Immature natural killer cell (primary cell): Measurements from ENCODE around the gene MKNK1. TPM values are rescaled to one million over a fixed set of nuclear protein-coding genes. Genes with fewer than 3 reads are reported as not detected.

ENCODE experiments used
- DNase-seq, 3 donors: peaks; one replicate each; pipeline ENCODE4 v3.0.0; 2022; ENCODE audit warnings: mixed read lengths in 1 of 3
- H3K27ac Mint-ChIP-seq, 6 donors: one replicate each; pipeline ENCODE4 v1.8.0; 2020; ENCODE audit warnings: mixed read lengths in 6 of 6, mild to moderate bottlenecking in 5 of 6, inconsistent platforms in 4 of 6, moderate library complexity in 3 of 6
- H3K27me3 Mint-ChIP-seq, 3 donors: one replicate each; pipeline ENCODE4 v1.8.0; 2020 to 2021; ENCODE audit warnings: low read depth in 3 of 3, mild to moderate bottlenecking in 3 of 3, mixed read lengths in 3 of 3, moderate library complexity in 3 of 3, inconsistent platforms in 1 of 3
- H3K36me3 Mint-ChIP-seq, 3 donors: one replicate each; pipeline ENCODE4 v1.8.0; 2020; ENCODE audit warnings: mixed read lengths in 3 of 3, inconsistent platforms in 2 of 3, mild to moderate bottlenecking in 2 of 3
- H3K4me1 Mint-ChIP-seq, 2 donors: one replicate each; pipeline ENCODE4 v1.8.0; 2020; ENCODE audit warnings: inconsistent platforms in 2 of 2, mild to moderate bottlenecking in 2 of 2, mixed read lengths in 2 of 2, moderate library complexity in 1 of 2
- H3K4me3 Mint-ChIP-seq, 5 donors: one replicate each; pipeline ENCODE4 v1.8.0; 2020; ENCODE audit warnings: mild to moderate bottlenecking in 5 of 5, mixed read lengths in 5 of 5, inconsistent platforms in 3 of 5, moderate library complexity in 3 of 5
- H3K9me3 Mint-ChIP-seq, 6 donors: one replicate each; pipeline ENCODE4 v1.8.0; 2020; ENCODE audit warnings: mild to moderate bottlenecking in 6 of 6, mixed read lengths in 6 of 6, inconsistent platforms in 4 of 6, moderate library complexity in 3 of 6
- polyA plus RNA-seq, 3 donors: library from polyadenylated mRNA; unstranded; fragments of 300-500 nt; fragmentation: Illumina TruSeq; gene quantifications; one replicate each; pipeline ENCODE4 v1.2.3, GENCODE V29; 2021

The MKNK1 gene
- polyA plus RNA-seq, 3 donors from 2014 or later = 23.2 to 35.7 (median 27.6) TPM

DNA sequence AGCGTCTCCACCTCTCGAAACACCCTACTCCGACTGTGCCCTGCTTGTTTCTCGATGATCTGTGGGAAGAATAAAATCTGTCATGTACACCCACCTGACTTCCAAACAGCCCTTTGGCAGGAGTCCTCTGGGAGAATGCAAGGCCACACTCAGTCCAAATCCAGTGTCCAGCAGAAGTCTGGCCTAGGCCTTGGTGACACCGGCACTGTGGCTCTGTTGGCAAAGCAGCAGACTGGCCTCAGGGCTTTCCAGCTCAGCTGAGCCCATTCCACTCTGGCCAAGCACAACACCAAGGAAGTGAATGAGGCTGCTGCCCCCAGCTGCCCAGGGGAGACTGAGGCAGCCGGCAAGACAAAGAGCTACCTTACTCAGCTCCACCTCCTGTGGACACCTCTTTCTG is 27.5 kb downstream of the MKNK1 start:
- Mint-ChIP-seq H3K27me3 (peaks cover 0 to 2% (median 0%) of the 10 kb centered on the region in 3 donors), H3K27ac (no peak overlapping the region), H3K9me3 (no peaks in the 10 kb centered on the region), H3K4me3 (no peak overlapping the region), H3K4me1 (peaks cover 15 to 19% of the 10 kb centered on the region in 2 donors), H3K36me3 (peaks cover 21 to 48% (median 30%) of the 10 kb centered on the region in 3 donors)
- no peak for DNase-seq

DNA sequence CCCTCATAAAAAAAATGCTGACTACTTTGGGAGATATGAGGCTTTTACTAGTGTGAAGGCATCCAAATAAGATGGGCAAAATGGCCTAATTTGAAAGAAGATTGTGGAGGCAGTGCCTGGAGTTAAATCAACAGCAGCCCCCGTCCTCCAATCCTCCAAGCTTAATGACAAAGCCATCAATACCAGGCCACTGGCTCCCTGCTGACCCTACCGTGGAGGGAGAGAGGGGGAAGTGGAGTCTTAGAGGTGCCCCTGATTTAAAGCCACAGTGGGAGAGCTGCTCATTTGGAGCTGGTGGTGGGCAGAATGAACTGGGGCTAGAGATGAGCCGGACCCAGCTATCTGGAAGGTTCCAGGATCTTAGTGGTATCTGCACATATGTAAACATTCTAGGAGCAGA is 28.3 kb downstream of the MKNK1 start:
- DNase-seq = no peak
- Mint-ChIP-seq H3K4me1 (peaks cover 8 to 11% of the 10 kb centered on the region in 2 donors), H3K27me3 (peaks cover 0 to 2% (median 0%) of the 10 kb centered on the region in 3 donors), H3K27ac (no peak overlapping the region), H3K9me3 (no peaks in the 10 kb centered on the region), H3K36me3 (peaks cover 17 to 47% (median 30%) of the 10 kb centered on the region in 3 donors), H3K4me3 (no peak overlapping the region)

DNA sequence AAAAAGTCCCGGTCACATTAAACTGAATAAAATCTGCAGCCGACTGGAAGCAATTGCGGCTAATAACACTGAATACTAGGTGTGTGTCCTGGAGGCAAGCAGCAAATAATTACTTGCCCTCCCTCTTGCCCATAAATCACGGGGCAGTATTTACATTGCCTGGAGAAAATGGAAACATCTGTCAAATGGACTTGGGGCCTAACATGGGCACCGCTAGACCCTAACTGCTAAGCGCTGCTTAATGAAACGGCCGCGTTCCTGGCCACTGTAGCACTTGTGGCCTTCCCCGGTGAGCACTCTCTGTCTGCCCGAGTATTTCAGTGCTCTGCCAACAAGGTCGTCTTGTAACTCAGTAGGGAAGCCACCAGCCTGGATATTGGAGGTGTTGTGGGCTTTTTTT is 28.8 kb downstream of the MKNK1 start:
- Mint-ChIP-seq H3K36me3 (peaks cover 13 to 45% (median 30%) of the 10 kb centered on the region in 3 donors), H3K27me3 (peaks cover 0 to 2% (median 0%) of the 10 kb centered on the region in 3 donors), H3K27ac (no peak overlapping the region), H3K4me1 (peaks cover 3 to 6% of the 10 kb centered on the region in 2 donors), H3K4me3 (no peak overlapping the region), H3K9me3 (no peaks in the 10 kb centered on the region)
- no peak for DNase-seq

DNA sequence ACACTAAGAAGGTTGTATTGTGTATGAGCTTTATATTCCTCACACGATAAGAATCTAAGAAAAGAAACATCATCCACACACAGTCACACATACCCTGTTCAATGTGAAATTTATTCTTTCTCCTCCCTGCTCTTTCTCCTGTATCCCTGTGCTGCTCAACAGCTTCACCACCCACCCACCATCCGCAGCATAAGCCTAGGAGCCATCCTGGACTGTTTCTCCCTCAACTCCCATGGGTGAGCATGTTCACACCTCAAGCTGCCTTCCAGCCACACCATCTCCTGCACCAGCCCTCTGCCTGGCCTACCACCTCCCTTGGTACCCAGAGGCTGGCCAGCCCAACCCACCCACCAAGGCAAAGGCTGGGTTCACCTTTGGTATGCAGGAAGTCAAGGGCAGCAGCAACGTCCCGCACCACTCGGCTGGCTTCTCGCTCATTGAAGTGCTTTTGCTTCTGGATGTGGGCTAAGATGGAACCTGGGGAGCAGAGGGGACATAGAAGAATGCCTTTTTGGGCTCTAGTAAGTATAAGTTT is 32.3 kb downstream of the MKNK1 start:
- Mint-ChIP-seq H3K27ac (peak overlapping the region in 1 of 6 donors; percentile 77), H3K36me3 (peaks cover 15 to 40% (median 34%) of the 10 kb centered on the region in 3 donors), H3K27me3 (peaks cover 0 to 2% (median 2%) of the 10 kb centered on the region in 3 donors), H3K9me3 (no peaks in the 10 kb centered on the region), H3K4me3 (no peak overlapping the region), H3K4me1 (no peaks in the 10 kb centered on the region)
- no peak for DNase-seq

DNA sequence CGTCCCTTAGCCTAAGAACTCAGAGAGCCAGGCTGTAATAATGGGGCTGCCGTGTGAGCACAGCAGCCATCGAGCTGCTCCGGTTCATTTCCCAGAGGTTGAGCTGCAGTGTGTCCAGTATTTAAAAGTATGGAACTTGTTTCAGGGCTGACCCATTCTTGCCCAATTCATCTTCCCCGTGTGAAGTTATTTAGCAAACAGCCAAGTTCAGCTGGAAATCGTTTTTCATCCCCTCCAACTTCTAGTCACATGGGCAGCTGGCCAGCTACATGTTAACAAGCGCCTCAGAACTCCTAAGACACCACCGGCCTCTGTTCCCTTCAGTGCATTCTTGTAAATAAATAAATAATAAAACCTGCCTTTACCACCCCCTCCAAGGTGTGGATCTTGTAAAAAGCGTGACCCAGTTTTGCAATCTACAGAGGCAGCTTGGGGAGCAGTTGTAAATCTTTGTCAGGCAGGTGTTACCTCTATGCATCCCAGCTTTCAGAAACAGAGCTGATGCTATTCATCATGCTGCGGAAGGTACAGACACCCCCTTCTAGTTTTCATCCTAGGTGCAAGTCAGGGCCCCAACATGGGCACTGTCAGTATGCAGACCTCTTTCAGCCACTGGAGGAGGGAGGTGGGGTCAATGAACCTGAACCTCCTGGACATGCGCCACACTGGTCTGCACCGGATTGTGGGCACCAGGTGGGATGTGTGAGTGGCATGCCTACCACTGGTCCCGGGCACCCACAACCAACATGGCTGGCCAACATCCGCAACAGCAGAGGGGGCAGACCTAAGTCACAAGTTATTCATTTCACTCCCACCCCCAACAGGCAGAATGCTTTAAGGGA is 34.0 kb downstream of the MKNK1 start:
- DNase-seq = no peak
- H3K27ac Mint-ChIP-seq = no peak overlapping the region
- H3K9me3 Mint-ChIP-seq = no peaks in the 10 kb centered on the region
- peaks cover 0 to 2% (median 2%) of the 10 kb centered on the region in 3 donors for H3K27me3 Mint-ChIP-seq
- no peaks in the 10 kb centered on the region for H3K4me1 Mint-ChIP-seq
- H3K4me3 Mint-ChIP-seq = no peak overlapping the region
- H3K36me3 Mint-ChIP-seq = peaks cover 16 to 38% (median 34%) of the 10 kb centered on the region in 3 donors

DNA sequence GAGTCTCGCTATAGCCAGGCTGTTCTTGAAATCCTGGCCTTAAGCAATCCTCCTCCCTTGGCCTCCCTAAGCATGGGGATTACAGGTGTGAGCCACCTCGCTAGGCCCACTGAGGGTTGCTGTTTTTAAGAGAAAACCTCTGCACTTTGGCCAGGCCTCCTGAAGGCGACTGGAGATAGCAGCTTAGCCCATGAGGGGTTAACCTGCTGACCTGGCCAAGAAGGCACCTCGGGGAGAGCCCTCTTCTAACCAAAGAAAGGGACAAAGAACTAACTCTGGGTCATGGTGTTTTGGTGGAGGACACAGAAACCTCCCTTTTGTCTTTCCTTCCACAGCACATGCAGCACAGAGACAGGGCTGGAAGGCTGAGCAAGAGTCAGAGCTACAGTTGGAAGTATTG is 35.0 kb downstream of the MKNK1 start:
- peaks cover 21 to 34% (median 31%) of the 10 kb centered on the region in 3 donors for H3K36me3 Mint-ChIP-seq

DNA sequence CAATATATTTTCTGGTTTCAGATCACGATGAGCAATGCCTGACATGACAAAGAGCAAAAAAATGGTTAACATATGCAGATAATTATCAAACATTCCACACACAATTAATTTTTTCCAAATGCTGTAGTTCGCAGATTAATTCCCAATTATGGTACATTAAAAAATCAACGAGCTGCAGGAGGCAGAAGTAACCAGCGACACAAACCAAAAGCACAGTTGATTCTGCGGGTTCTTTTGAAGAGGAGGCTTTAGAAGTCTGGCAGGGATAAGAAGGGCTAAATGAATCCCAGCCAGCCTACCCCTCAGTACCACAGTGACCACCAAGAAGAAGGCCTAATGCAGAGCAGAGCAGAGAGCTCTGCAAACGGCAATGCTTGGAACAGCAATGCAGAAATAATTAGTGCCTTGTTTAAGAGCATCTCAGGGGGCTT is 35.6 kb downstream of the MKNK1 start:
- H3K9me3 Mint-ChIP-seq = no peaks in the 10 kb centered on the region
- H3K36me3 Mint-ChIP-seq = peaks cover 25 to 34% (median 29%) of the 10 kb centered on the region in 3 donors
- no peak overlapping the region for H3K27ac Mint-ChIP-seq
- H3K4me1 Mint-ChIP-seq = no peaks in the 10 kb centered on the region
- no peak overlapping the region for H3K4me3 Mint-ChIP-seq
- H3K27me3 Mint-ChIP-seq = peaks cover 0 to 2% (median 2%) of the 10 kb centered on the region in 3 donors
- no peak for DNase-seq

More for the DNA sequence above, 35.0 kb downstream of the MKNK1 start:
- Mint-ChIP-seq H3K9me3 (no peaks in the 10 kb centered on the region), H3K27ac (peak overlapping the region in 1 of 6 donors; percentile 36), H3K4me3 (no peak overlapping the region), H3K4me1 (no peaks in the 10 kb centered on the region), H3K27me3 (peaks cover 0 to 2% (median 2%) of the 10 kb centered on the region in 3 donors)
- DNase-seq = no peak

DNA sequence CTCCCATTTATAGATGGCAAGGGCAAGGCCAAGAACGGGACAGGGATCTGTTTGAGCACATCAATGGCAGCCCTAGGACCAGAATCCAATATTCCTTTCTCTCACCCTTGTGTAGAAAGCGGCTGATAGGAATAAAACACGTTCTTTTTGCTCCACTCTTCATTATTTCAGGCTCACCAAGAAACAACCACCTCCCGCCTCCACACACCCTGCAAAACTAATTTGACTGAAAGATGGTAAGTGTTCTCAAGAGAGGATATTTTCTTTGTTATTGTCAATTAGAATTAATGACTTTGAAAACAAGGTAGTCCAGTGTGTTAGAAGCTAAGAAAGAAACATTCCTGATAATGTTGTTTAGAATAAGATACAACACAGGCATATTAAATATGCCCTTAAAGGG is 40.7 kb downstream of the MKNK1 start:
- no peaks in the 10 kb centered on the region for H3K4me1 Mint-ChIP-seq
- H3K9me3 Mint-ChIP-seq = no peaks in the 10 kb centered on the region
- H3K36me3 Mint-ChIP-seq = peaks cover 34 to 58% (median 40%) of the 10 kb centered on the region in 3 donors
- H3K27ac Mint-ChIP-seq = peak overlapping the region in 1 of 6 donors; percentile 7
- no peak for DNase-seq
- no peak overlapping the region for H3K4me3 Mint-ChIP-seq
- peaks cover 0 to 2% (median 0%) of the 10 kb centered on the region in 3 donors for H3K27me3 Mint-ChIP-seq

DNA sequence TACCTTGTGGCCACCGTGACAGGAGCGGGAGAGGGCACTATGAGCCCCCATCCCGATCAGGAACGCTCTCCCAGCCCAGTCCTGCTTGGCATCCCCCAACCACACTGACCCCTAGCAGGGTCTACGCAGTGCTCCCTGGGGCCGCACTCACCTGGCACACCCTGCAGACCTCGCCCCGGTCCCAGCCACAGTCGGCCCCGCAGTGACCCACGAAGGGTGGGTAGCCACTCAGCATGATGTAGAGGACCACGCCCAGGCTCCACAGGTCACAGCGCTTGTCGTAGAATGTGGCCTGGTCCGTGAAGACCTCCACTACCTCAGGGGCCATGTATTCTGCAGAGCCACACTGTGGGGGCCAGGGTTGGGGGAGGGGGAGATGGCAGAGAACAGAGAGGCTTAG is 41.6 kb downstream of the MKNK1 start:
- no peak for DNase-seq
- Mint-ChIP-seq H3K27me3 (peaks cover 0 to 2% (median 0%) of the 10 kb centered on the region in 3 donors), H3K4me3 (no peak overlapping the region), H3K36me3 (peaks cover 34 to 57% (median 39%) of the 10 kb centered on the region in 3 donors), H3K4me1 (no peaks in the 10 kb centered on the region), H3K9me3 (no peaks in the 10 kb centered on the region), H3K27ac (no peak overlapping the region)

DNA sequence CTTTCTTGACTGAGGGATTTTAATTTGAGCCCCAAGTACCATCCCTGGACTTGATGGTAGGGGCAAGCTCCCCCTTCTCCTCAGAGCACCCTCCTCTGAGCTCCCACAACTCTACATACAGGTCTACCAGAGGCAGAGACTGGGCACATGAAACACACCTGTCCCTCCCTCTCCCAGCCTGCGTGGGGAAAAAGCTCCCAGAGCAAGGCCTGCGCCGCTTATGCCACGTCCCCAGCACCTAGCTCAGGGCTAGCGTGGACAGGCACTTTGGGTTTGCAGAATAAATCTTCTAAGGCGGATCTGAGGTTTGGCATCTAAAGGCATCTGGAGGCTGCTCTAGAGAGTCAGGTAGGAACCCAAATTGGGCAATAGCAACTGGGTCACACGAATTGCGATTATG is 45.1 kb downstream of the MKNK1 start:
- peak overlapping the region in 1 of 6 donors; percentile 40 for H3K27ac Mint-ChIP-seq
- H3K4me1 Mint-ChIP-seq = no peaks in the 10 kb centered on the region
- H3K36me3 Mint-ChIP-seq = peaks cover 21 to 40% (median 26%) of the 10 kb centered on the region in 3 donors
- no peak overlapping the region for H3K4me3 Mint-ChIP-seq
- H3K27me3 Mint-ChIP-seq = peaks cover 0 to 2% (median 0%) of the 10 kb centered on the region in 3 donors
- no peak for DNase-seq
- no peaks in the 10 kb centered on the region for H3K9me3 Mint-ChIP-seq

DNA sequence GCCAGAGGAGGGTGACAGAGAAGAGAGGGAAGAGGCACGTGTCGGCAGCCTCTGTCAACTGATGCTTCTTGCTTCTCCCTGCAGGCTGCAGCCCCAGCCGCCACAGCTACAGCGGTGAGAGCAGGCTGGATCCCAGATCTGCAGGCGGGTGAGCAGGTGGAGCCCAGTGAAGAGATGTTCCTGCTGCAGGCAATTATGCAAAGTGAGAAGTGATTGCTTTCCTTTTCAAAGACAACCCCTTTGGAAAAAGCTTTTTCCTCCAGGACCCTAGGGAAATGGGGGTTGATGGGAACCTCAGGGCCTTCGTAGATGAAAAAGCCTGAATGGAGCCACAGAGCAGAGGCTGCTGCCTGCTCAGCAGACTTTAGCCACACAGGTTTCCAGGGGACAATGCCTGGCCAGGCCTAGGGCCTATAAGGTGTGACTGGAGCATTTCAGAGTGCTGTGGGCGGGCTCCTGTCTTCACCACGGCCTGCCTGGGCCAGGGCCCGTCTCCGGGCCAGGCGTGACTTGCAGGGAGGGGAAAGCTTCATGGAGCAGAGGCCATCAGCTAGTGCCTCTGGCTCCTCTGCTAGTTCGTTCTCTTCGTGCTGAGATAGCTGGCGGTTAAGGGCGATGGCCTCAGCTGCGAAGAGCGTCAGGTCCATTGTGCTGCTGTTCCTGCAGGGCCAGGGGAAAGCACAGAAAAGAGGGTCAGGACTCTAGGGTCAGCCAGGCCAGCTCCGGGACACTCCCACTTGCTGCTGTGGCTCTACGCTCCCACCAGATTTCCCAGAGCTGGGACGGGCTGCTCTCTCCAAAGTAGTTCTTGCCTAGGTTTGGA is 45.7 kb downstream of the MKNK1 start:
- H3K9me3 Mint-ChIP-seq = no peaks in the 10 kb centered on the region

DNA sequence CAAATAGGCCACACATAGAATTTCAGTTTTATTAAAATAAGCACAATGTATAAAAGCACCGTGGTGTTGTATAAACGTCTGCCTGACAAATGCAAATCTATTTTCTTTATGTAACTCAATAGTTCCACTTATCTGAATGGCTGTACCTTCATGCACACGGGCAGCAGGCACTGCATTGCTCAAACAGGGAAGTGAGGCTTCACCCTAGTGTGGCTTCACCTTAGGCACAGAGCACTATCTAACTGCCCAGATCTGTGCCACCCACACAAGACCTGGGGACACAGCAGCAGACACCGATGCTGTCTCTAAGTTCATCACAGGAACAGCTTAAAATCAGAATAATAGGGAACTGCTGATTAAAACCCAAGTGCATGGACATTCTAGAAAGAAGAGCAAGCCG is 46.7 kb downstream of the MKNK1 start:
- H3K4me3 Mint-ChIP-seq = no peak overlapping the region
- H3K36me3 Mint-ChIP-seq = peaks cover 14 to 29% (median 16%) of the 10 kb centered on the region in 3 donors
- H3K4me1 Mint-ChIP-seq = no peaks in the 10 kb centered on the region
- H3K9me3 Mint-ChIP-seq = no peaks in the 10 kb centered on the region
- peaks cover 0 to 2% (median 0%) of the 10 kb centered on the region in 3 donors for H3K27me3 Mint-ChIP-seq
- no peak for DNase-seq
- H3K27ac Mint-ChIP-seq = peak overlapping the region in 4 of 6 donors; percentile 21 to 67 (median 28)

More for the DNA sequence above, 45.7 kb downstream of the MKNK1 start:
- Mint-ChIP-seq H3K36me3 (peaks cover 18 to 37% (median 24%) of the 10 kb centered on the region in 3 donors), H3K4me1 (no peaks in the 10 kb centered on the region), H3K27ac (peak overlapping the region in 2 of 6 donors; percentile 40 to 67), H3K27me3 (peaks cover 0 to 2% (median 0%) of the 10 kb centered on the region in 3 donors), H3K4me3 (no peak overlapping the region)
- DNase-seq = no peak

DNA sequence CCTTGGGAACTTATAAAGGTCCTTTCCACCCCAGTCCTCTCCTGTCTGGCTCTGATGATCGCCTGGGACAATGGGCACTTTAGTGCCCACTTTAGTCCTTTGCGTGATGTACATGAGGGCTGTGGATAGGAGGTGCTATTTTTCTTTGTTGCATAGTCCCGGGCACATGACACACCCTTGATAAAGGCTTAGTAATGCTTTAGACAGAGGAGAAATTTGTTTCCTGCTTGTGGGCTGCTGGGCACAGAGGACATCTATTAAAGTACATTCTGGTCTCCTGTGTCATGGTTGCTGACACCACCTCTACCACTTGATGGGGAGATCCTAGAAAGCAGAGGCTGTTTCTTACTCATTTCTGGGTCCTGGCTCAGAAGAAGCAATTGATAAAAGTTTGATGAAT is 47.2 kb downstream of the MKNK1 start:
- Mint-ChIP-seq H3K27ac (peak overlapping the region in 3 of 6 donors; percentile 23 to 40 (median 34)), H3K9me3 (no peaks in the 10 kb centered on the region), H3K4me1 (no peaks in the 10 kb centered on the region), H3K36me3 (peaks cover 12 to 26% (median 14%) of the 10 kb centered on the region in 3 donors), H3K4me3 (no peak overlapping the region), H3K27me3 (peaks cover 0 to 2% (median 0%) of the 10 kb centered on the region in 3 donors)
- DNase-seq = no peak
